Dermis microvascular lymphatic vessel endothelial cell (primary cell): Measurements from ENCODE around the gene CHST14. TPM values are rescaled to one million over a fixed set of nuclear protein-coding genes. Genes with fewer than 3 reads are reported as not detected.

Experiments used
- total RNA-seq: library from RNA; depleted of rRNA; stranded (reverse); fragments of >200 nt; gene quantifications from 2 replicates; pipeline ENCODE4 v1.2.1, GENCODE V29; 2014

The CHST14 gene
- total RNA-seq, 1 donor from 2014 or later, result 5.9 TPM

Other genes with a start within 250 kb of the CHST14 start
- not detected in 2 replicates for gene PAK6, start 231.9 kb upstream of the CHST14 start, total RNA-seq
- not detected in 2 replicates for gene ANKRD63, start 187.9 kb upstream of the CHST14 start, total RNA-seq
- gene PLCB2, start 163.0 kb upstream of the CHST14 start, total RNA-seq, result under 0.01 TPM in 1 of 2 replicates, not detected in the other
- gene INAFM2, start 147.3 kb upstream of the CHST14 start, total RNA-seq, result 9.0 and 17.8 TPM in 2 replicates
- gene CCDC9B, start 130.0 kb upstream of the CHST14 start, total RNA-seq, result 6.5 and 13.3 TPM in 2 replicates
- not detected in 2 replicates for gene PHGR1, start 120.0 kb upstream of the CHST14 start, total RNA-seq
- gene DISP2, start 112.8 kb upstream of the CHST14 start, total RNA-seq, result under 0.01 and 0.13 TPM in 2 replicates
- gene KNSTRN, start 88.3 kb upstream of the CHST14 start, total RNA-seq, result 23.9 and 26.4 TPM in 2 replicates
- 30.3 and 31.4 TPM in 2 replicates for gene IVD, start 65.2 kb upstream of the CHST14 start, total RNA-seq
- 5.5 and 9.4 TPM in 2 replicates for gene BAHD1, start 30.0 kb upstream of the CHST14 start, total RNA-seq
- gene CCDC32, start 94.1 kb downstream of the CHST14 start, total RNA-seq, result 16.9 and 19.7 TPM in 2 replicates
- gene RPUSD2, start 98.3 kb downstream of the CHST14 start, total RNA-seq, result 9.9 and 11.1 TPM in 2 replicates
- 5.1 and 14.2 TPM in 2 replicates for gene KNL1, start 123.3 kb downstream of the CHST14 start, total RNA-seq
- 3.7 and 5.9 TPM in 2 replicates for gene RAD51, start 224.2 kb downstream of the CHST14 start, total RNA-seq